GM12891 (cell line): ENCODE results near the gene NOL8.

Experiments used
- PAX5 ChIP-seq: IDR thresholded peaks from 2 replicates; pipeline ENCODE4 v1.6.1; 2011; ENCODE audit warnings: low read length, moderate library complexity, mild to moderate bottlenecking; ENCODE audit not compliant: insufficient read depth, severe bottlenecking
- POLR2A ChIP-seq: IDR thresholded peaks from 2 replicates; pipeline ENCODE4 v1.6.1; 2011; ENCODE audit warnings: low read depth, low read length, control low read depth
- POLR2AphosphoS5 ChIP-seq: IDR thresholded peaks from 2 replicates; pipeline ENCODE4 v1.6.1; 2011; ENCODE audit warnings: low read depth, low read length, control low read depth
- POU2F2 ChIP-seq: IDR thresholded peaks from 2 replicates; pipeline ENCODE4 v1.6.1; 2011; ENCODE audit warnings: low read depth, mild to moderate bottlenecking, control low read depth, low read length, moderate library complexity
- SPI1 ChIP-seq: IDR thresholded peaks from 2 replicates; pipeline ENCODE4 v1.6.1; 2011; ENCODE audit warnings: low read depth, low read length, control low read depth
- TAF1 ChIP-seq: IDR thresholded peaks from 2 replicates; pipeline ENCODE4 v1.6.1; 2011; ENCODE audit warnings: low read depth, low read length, control low read depth

DNA sequence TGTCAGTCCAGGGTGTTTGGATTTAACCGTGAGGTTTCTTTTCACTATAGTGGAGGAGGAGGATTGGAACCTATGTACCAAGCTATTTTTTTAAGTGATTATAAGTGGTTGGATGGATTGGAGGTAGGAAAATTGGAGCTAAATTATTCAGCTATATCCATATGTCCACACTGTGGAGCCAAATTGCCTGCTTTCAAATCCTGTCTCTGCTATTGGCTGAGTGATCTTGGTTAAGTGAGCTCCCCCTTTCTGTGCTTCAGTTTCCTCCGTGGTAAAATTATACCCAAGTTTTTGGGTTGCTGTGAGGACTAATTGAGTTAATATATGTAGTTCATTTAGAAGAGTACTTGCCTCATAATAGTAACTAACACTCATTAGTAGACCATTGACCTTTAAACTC is 3.1 kb upstream of the NOL8 start:
- TF ChIP-seq POLR2A (no peak), POLR2AphosphoS5 (no peak), TAF1 (no peak), SPI1 (no peak), POU2F2 (no peak), PAX5 (no peak)
